ENCODE measurements around the gene ANKRD13A.
"Not testable (repeated sequence)": the region's sequence is repeated elsewhere in the genome, so short reads cannot be mapped to it uniquely, and the experiment has no call there.

ANKRD13A gene

GRCh38 chr12:110049666-110050065, 50.4 kb downstream of the ANKRD13A start:
- not testable (repeated sequence) for DNase-seq

GRCh38 chr12:110050927-110051326, 51.7 kb downstream of the ANKRD13A start:
- DNase-seq, result no peak

GRCh38 chr12:110055375-110056352, 56.4 kb downstream of the ANKRD13A start:
- DNase-seq, result not testable (repeated sequence)

GRCh38 chr12:110056643-110057042, 57.4 kb downstream of the ANKRD13A start:
- not testable (repeated sequence) for DNase-seq

DNA sequence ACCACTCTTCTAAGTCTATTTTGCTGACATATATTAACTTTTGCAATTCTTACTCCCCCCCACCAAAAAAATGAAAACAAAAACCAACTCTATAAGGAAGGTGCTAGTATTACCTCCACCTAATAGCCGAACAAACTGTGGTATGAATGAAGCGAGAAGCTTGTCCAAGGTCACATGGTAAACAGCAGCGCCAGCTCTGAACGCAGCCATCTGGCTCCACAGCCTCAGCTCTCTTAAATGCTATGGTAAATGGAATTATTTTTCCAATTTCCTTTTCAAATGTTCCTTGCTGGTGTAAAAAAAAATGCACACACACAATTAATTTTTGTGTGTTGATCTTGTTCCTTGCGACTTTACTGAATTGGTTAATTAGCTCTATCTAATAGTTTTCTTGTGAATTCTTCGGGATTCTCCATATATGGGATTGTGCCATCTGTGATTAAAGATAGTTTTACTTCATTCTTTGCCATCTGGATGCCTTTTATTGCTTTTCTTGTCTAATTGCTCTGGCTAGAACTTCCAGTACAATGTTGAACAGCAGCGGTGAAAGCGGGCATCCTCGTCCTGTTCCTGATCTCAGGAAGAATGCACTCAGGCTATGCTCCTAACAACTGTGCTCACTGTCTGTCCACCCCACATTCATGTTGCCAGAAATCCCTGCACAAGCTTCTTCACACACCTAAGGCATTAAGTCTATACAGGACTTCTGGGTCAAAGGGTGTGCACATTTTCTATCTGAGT, 59.8 kb downstream of the ANKRD13A start:
- DNase-seq, result no peak

- no peak for DNase-seq
These were observed 60.4 kb downstream of the ANKRD13A start for GRCh38 chr12:110059651-110060000.

DNA sequence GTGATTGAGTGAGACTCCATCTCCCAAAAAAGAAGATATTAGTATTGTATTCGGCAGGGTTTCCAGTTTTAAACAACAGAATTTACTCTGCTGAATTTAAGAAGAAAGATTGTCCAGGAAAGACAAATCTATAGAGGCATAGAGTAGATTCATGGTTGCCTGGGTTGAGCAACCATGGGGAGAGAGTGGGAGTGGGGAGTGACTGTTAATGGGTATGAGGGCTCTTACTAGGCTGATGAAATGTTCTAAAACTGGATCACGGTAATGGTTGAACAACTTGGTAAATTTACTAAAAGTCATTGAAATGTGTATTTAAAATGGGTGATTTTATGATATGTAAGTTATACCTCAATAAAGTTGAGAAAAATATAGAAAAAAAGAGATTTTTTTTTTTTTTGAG, 63.0 kb downstream of the ANKRD13A start:
- no peak for DNase-seq

- no peak for DNase-seq
These were observed 66.3 kb downstream of the ANKRD13A start for GRCh38 chr12:110065540-110065939.

- DNase-seq, result no peak
These were observed 68.3 kb downstream of the ANKRD13A start for GRCh38 chr12:110067531-110067930.

- DNase-seq, result not testable (repeated sequence)
These were observed 68.9 kb downstream of the ANKRD13A start for GRCh38 chr12:110068115-110068514.

GRCh38 chr12:110068654-110069053, 69.4 kb downstream of the ANKRD13A start:
- DNase-seq, result no peak

DNA sequence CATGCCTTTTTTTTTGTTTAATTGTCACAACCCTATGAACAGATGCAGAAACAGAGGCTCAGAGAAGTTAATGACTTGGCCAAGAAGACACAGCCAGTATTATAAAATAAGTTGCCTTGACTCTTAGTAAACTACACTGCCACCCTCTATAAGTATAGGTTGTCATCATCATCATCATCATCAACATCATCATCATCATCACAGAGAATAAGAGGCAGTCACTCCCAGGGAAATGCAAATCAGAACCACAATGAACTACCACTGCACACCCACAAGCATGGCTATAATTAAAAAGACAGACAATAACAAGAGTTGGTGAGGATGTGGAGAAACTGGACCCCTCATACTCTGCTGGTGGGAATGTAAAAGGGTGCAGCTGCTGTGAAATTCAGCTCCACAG, 72.3 kb downstream of the ANKRD13A start:
- DNase-seq, result no peak

DNA sequence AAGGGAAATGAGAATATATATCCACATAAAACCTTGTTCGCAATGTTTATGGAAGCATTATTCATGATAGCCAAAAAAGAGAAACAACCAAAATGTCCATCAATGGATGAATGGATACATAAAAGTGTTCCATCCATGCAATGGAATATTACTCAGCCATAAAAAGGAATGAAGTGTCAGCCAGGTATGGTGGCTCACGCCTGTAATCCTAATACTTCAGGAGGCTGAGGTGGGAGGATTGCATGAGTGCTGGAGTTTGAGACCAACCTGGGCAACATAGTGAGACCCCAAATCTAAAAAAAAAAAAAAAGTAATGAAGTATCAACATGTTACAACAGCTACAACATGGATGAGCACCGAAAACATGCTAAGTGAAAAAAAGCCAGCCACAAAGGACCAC, 72.7 kb downstream of the ANKRD13A start:
- no peak for DNase-seq

DNA sequence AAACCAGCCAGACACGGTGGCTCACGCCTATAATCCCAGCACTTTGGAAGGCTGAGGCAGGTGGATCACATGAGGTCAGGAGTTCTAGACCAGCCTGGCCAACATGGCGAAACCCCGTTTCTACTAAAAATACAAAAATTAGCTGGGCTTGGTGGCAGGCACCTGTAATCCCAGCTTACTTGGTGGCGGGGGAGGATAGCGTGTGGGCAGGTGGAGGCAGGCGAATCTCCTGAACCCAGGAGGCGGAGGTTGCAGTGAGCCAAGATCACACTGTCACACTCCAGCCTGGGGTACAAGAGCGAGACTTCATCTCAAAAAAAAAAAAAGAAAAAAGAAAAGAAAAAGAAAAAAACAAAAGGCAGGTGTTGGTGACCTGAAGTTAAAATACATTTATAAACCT, 73.4 kb downstream of the ANKRD13A start:
- not testable (repeated sequence) for DNase-seq

DNA sequence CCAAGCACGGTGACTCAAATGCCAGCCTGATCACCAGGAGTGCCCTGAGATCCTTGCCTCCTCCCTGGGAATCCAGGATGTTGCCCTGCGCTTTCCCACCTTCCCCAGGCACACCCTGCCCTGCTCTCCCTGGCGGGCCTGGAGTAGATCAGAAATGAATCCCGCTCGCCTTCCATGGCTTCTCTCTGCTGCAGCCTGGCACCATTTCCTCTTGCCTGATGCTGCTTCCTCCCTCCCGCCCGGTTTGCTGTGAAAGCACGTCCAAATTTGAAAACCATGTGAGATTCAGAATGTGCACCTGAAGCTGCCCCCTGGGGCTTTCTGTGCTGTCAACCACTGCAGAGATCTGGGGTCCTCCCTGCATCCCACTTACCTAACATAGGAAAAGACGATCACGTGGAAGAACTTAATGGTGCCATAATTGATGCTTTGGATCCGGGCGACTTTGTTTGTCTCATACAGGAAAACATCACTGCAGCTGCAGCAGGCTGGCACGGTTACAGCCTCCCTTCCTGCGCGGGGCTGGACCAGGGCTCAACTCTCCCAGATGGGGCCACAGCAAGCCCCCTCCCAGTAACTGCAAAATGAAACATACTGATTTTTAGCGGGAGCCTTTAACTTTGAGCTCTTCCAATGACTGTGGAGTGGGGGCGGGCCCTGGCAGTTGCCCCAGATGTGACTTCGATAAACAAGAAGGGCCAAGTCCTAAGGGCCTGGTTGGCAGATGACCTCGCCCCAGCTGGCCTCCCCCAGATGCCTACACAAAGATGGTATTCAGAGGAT, 74.0 kb downstream of the ANKRD13A start:
- peak; percentile 23 for DNase-seq

DNA sequence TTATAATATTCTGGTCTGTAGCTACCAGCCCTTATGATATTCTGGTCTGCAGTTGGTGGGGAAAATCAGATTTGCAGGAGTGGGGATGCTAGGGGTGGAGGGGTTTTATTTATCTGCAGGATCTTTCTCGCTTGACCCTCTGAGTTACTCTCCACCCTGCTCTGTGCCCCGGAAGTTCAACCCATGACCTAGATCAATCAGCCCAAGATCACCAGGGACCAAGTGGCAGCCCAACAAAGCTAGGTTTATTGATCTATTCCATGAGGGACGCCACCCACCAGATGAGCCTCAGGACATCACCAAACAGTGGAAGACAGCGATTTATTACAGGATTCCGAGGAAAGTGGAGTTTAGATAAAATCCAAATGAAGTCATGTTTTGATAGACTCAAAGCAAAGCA, 74.9 kb downstream of the ANKRD13A start:
- no peak for DNase-seq

DNA sequence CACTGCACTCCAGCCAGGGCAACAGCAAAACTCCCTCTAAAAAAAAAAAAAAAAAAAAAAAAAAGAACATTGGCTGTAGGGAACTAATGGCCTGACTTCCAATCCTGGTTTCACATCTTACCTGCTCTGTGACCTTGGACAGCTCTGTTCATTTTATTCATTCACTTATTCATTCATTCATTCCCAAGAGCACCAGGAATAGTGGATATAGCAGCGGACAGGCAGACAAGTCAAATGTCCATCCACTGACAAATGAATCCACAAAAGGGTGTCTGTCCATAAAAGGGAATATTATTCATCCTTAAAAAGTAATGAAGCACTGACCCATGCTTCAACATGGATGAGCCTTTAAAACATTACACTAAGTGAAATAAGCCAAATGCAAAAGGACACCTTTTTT, 76.7 kb downstream of the ANKRD13A start:
- DNase-seq, result no peak

- DNase-seq, result no peak
These were observed 78.6 kb downstream of the ANKRD13A start for GRCh38 chr12:110077800-110078199.

DNA sequence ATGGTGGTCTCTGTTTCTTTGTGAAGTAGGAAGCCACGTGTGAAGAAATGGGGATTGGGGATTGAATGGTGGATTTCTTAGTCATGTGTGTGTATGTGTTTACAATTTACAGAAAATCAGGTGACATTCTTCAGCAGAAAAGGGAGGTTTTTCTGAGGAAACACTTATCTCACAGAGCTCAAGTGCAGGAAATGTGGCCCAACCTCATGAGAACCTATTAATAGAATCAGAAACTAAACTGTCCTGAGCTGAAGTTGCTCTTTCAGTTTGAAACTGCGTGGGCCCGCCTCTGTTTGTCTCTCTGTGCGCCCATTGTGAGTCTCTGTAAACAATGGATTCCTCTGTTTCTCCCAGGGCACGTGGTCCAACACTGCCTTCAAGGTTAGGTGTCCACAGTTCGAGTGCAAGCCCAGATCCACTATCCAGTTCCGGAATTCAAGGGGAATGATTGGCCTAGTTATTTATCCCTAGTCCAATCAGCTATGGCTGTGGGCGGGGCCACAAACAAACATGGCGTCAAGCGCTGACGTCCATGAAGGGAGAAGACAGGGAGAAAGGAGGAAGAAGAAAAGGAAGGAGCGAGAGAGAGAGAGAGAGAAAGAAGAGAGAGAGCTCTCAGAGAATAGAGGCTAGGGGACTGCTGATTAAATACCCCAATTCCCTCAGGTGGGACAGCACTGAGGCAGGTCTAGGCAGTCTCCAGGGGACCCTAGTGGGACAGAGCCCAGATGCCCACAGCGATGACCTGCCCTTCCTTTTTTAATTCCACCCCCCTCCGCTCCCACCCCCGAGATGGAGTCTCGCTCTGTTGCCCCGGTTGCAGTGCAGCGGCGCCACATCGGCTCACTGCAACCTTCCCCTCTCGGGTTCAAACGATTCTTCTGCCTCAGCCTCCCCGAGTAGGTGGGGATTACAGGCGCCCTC, 80.5 kb downstream of the ANKRD13A start:
- peak; percentile 70 for DNase-seq

- DNase-seq, result no peak
These were observed 81.2 kb downstream of the ANKRD13A start for GRCh38 chr12:110080410-110080809.

DNA sequence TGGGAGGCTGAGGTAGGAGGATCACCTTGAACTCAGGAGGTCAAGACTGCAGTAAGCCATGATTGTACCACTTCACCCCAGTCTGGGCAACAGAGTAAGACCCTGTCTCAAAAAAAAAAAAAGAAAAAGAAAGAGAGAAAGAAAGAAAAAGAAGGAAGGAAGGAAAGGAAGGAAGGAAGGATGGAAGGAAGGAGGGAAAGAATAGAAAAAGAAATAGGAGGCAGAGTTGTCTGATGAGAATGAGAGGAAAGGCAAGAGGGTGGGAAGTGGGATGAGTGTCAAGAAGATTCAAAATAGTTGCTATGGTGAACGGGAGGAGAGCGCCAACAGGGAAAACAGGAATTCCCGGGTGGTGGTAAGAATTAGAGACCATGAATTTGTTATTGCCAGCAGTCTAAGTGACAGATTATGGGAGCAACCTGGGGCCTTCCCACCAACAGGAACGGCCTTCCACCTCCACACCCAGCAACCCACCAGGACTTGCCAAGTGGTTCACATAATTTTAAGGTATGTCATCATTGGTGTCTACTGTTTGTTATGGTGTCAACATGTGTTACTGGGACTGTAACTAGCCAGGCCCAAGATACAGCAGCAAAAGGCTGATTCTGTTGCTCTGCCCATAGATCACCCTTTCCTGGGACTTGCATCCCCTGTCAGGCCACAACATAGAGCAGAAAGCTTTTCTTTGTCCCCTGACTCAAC, 85.2 kb downstream of the ANKRD13A start:
- DNase-seq, result no peak

Measured in activated naive CD4-positive, alpha-beta T cell treated with anti-CD3 and anti-CD28 coated beads, Interleukin-2, amount 50 U/mL, for 16 hours (primary cell).